GM23338 (cell line): ENCODE measurements around the gene BAD. TPM values are rescaled to one million over a fixed set of nuclear protein-coding genes. Genes with fewer than 3 reads are reported as not detected.

Experiments
- ATAC-seq: fragments of 200-7000 bp; cut with Tn5 transposase; 3 replicates; pipeline ENCODE4 v1.9.1; 2020
- DNase-seq: peaks from one replicate; pipeline ENCODE4 v3.0.0-alpha.2; 2015; ENCODE audit warnings: low spot score
- H2AFZ ChIP-seq: fragments of 200-600 bp; sonication (generic); 2 replicates; pipeline ENCODE4 v1.8.0; 2016; ENCODE audit warnings: antibody characterized with exemption, mild to moderate bottlenecking, moderate library complexity
- H3F3A ChIP-seq: fragments of 200-600 bp; sonication (generic); replicated peaks from 2 replicates; pipeline ENCODE4 v1.8.0; 2017; ENCODE audit warnings: antibody characterized with exemption, mixed run types, low read depth
- H3K27ac ChIP-seq: fragments of 200-600 bp; sonication (generic); 2 replicates; pipeline ENCODE4 v1.6.1; 2016; ENCODE audit warnings: low read depth
- H3K27me3 ChIP-seq: fragments of 200-600 bp; sonication (generic); 2 replicates; pipeline ENCODE4 v1.8.0; 2016; ENCODE audit warnings: mild to moderate bottlenecking, mixed run types, moderate library complexity; ENCODE audit not compliant: insufficient read depth
- H3K36me3 ChIP-seq: fragments of 200-600 bp; sonication (generic); 2 replicates; pipeline ENCODE4 v1.8.0; 2016; ENCODE audit warnings: mild to moderate bottlenecking; ENCODE audit not compliant: insufficient read depth
- H3K4me1 ChIP-seq: fragments of 200-600 bp; sonication (generic); 2 replicates; pipeline ENCODE4 v1.8.0; 2016; ENCODE audit warnings: mild to moderate bottlenecking, moderate library complexity; ENCODE audit not compliant: insufficient read depth
- H3K4me2 ChIP-seq: fragments of 200-600 bp; sonication (generic); 2 replicates; pipeline ENCODE4 v1.7.1; 2017; ENCODE audit warnings: mixed run types
- H3K4me3 ChIP-seq: fragments of 200-600 bp; sonication (generic); 2 replicates; pipeline ENCODE4 v1.6.1; 2016; ENCODE audit warnings: mixed run types
- H3K79me2 ChIP-seq: fragments of 200-600 bp; sonication (generic); replicated peaks from 2 replicates; pipeline ENCODE4 v1.8.0; 2017; ENCODE audit warnings: mild to moderate bottlenecking; ENCODE audit not compliant: insufficient read depth
- H3K9me2 ChIP-seq: fragments of 200-600 bp; sonication (generic); 2 replicates; pipeline ENCODE4 v1.8.0; 2017; ENCODE audit not compliant: insufficient read depth
- H4K20me1 ChIP-seq: fragments of 200-600 bp; sonication (generic); replicated peaks from 2 replicates; pipeline ENCODE4 v1.8.0; 2017; ENCODE audit warnings: mild to moderate bottlenecking; ENCODE audit not compliant: insufficient read depth
- H3K27ac Mint-ChIP-seq: 2 replicates; pipeline ENCODE4 v1.8.0; 2020; ENCODE audit warnings: inconsistent platforms, mild to moderate bottlenecking, moderate library complexity, mixed read lengths
- H3K27me3 Mint-ChIP-seq: 3 replicates; pipeline ENCODE4 v1.8.0; 2022; ENCODE audit warnings: low read depth, mild to moderate bottlenecking, moderate library complexity, mixed read lengths, inconsistent platforms; ENCODE audit not compliant: insufficient read depth, poor library complexity
- H3K36me3 Mint-ChIP-seq: 3 replicates; pipeline ENCODE4 v1.8.0; 2021; ENCODE audit warnings: low read depth, mild to moderate bottlenecking, inconsistent platforms, moderate library complexity, mixed read lengths
- H3K4me1 Mint-ChIP-seq: 3 replicates; pipeline ENCODE4 v1.8.0; 2020; ENCODE audit warnings: mild to moderate bottlenecking, inconsistent platforms, mixed read lengths
- H3K4me3 Mint-ChIP-seq: 3 replicates; pipeline ENCODE4 v1.8.0; 2021; ENCODE audit warnings: moderate library complexity, mild to moderate bottlenecking, inconsistent platforms, mixed read lengths
- H3K9me3 Mint-ChIP-seq: 3 replicates; pipeline ENCODE4 v1.8.0; 2020; ENCODE audit warnings: moderate library complexity, mild to moderate bottlenecking, inconsistent platforms, mixed read lengths
- EZH2 ChIP-seq: fragments of 200-600 bp; sonication (generic); IDR thresholded peaks from one replicate; pipeline ENCODE4 v1.8.0; 2017; ENCODE audit warnings: antibody characterized with exemption, mild to moderate bottlenecking, low read depth; ENCODE audit not compliant: unreplicated experiment
- EZH2phosphoT487 ChIP-seq: fragments of 200-600 bp; sonication (generic); IDR thresholded peaks from one replicate; pipeline ENCODE4 v1.8.1; 2018; ENCODE audit warnings: antibody characterized with exemption; ENCODE audit not compliant: unreplicated experiment
- NANOG ChIP-seq: IDR thresholded peaks from 2 replicates; pipeline ENCODE4 v1.6.1; 2016; ENCODE audit warnings: antibody characterized with exemption, borderline replicate concordance
- POLR2AphosphoS5 ChIP-seq: IDR thresholded peaks from 2 replicates; pipeline ENCODE4 v1.6.1; 2016; ENCODE audit warnings: antibody characterized with exemption, low read depth
- ZNF114 ChIP-seq: fragments of 250-450 bp; sonication (Bioruptor Pico); IDR thresholded peaks from 2 replicates; pipeline ENCODE4 v1.5.0; 2020; ENCODE audit warnings: mild to moderate bottlenecking, moderate library complexity
- ZNF331 ChIP-seq: fragments of 250-450 bp; sonication (Bioruptor Pico); IDR thresholded peaks from 2 replicates; pipeline ENCODE4 v1.5.0; 2020; ENCODE audit warnings: low read depth, mild to moderate bottlenecking, moderate library complexity
- polyA plus RNA-seq: library from polyadenylated mRNA; unstranded; fragments of >200 nt; fragmentation: Nextera tagmentation; extraction: Ambion mirVana; gene quantifications from 2 replicates; pipeline ENCODE4 v1.2.1, GENCODE V29; 2016
- total RNA-seq: library from RNA; depleted of rRNA; stranded (reverse); fragments of >200 nt; shearing (Covaris generic); gene quantifications from 2 replicates; pipeline ENCODE4 v1.2.3, GENCODE V29; 2014
- TF ChIP-seq, protein P1 (sequence below), 2 experiments: fragments of 200-600 bp in 1 of 2; sonication (generic) in 1 of 2; conservative IDR thresholded peaks; 2 replicates each; pipeline versions ENCODE4 v1.5.1 to v1.6.1; 2016 to 2017; ENCODE audit warnings: antibody characterized with exemption in 2 of 2, low read depth in 2 of 2, mild to moderate bottlenecking in 2 of 2, moderate library complexity in 1 of 2

BAD gene
- total and polyA plus RNA-seq, 2 experiments from 2014 or later = 46.3 to 46.4 TPM

- Histone ChIP-seq H3K9me2 (no peaks in the 10 kb centered on the region), H3K4me3 (peak overlapping the region; percentile 73), H3K27me3 (no peaks in the 10 kb centered on the region), H2AFZ (no peak overlapping the region), H3K4me1 (peaks cover 11% of the 10 kb centered on the region; the same call in 1 of the 2 replicates), H3K27ac (peak overlapping the region; percentile 81), H3F3A (peaks cover 31% of the 10 kb centered on the region), H3K4me2 (peak overlapping the region; percentile 94), H3K36me3 (no peaks in the 10 kb centered on the region), H4K20me1 (no peaks in the 10 kb centered on the region), H3K79me2 (no peaks in the 10 kb centered on the region)
- ATAC-seq (peak; percentile 13), DNase-seq (peak; percentile 53)
- H3K9me3 Mint-ChIP-seq = peaks cover 3% of the 10 kb centered on the region; the same call in 2 of the 3 replicates
- H3K27ac Mint-ChIP-seq = peak overlapping the region; percentile 73
- H3K4me1 Mint-ChIP-seq = peaks cover 23% of the 10 kb centered on the region
- H3K36me3 Mint-ChIP-seq = peaks cover 31% of the 10 kb centered on the region
- peaks cover 23% of the 10 kb centered on the region for H3K27me3 Mint-ChIP-seq
- H3K4me3 Mint-ChIP-seq = peak overlapping the region; percentile 94
- TF ChIP-seq ZNF331 (CRISPR knock-in tag) (no peak), ZNF114 (CRISPR knock-in tag) (no peak), EZH2 (no peak)
- TF ChIP-seq, protein P1, sequence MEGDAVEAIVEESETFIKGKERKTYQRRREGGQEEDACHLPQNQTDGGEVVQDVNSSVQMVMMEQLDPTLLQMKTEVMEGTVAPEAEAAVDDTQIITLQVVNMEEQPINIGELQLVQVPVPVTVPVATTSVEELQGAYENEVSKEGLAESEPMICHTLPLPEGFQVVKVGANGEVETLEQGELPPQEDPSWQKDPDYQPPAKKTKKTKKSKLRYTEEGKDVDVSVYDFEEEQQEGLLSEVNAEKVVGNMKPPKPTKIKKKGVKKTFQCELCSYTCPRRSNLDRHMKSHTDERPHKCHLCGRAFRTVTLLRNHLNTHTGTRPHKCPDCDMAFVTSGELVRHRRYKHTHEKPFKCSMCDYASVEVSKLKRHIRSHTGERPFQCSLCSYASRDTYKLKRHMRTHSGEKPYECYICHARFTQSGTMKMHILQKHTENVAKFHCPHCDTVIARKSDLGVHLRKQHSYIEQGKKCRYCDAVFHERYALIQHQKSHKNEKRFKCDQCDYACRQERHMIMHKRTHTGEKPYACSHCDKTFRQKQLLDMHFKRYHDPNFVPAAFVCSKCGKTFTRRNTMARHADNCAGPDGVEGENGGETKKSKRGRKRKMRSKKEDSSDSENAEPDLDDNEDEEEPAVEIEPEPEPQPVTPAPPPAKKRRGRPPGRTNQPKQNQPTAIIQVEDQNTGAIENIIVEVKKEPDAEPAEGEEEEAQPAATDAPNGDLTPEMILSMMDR (conservative IDR thresholded peaks at IDR 0.05; ENCODE audit: low read depth in 2 of 2) = 0 out of 4 replicates have a peak, but pooled peaks of 1 of the 2 experiments have one; percentile 6
Measured at GRCh38 chr11:64268893-64269539, 15.4 kb downstream of the BAD start.

DNA sequence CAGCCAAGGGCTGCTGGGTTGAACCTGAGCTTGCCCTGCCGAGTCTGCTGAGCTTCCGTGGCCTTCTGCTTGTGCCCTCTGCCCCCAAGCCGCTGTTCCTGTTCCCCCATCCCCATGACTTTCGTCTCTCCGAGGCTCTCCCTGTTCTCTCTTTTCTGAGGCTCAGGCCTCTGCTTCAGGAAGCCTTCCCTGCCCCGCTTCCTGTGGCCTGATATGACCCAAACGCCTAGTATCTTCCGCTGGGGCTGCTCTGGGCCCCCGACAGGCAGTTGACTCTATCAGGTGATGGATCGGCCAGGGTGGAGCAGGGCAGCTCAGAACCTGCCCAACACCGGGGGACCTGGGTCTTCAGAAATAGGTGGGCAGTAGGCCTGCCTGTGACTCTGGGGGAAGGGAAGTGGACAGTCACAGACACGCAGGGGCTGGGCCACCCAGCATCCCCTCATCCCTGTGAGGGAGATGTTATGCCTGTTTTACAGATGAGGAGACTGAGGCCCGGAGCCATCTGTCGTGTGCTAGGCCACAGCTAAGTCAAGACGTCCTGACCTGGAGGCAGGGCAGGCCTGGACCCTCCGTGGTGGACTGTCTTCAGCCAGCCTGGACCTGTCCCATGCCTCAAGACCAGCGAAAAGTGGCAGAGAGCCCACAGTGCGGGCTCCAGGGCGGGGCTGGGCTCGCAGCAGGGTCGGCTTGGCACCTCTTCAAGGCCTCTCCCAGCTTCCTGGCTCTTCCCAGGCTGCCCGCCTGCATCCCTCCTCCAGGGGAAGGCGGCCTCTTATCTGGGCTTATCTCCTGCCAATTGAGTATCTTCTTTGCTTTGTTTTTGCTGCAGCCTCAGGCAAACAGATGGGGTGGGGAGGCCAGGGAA, 16.2 kb downstream of the BAD start:
- Histone ChIP-seq H4K20me1 (no peaks in the 10 kb centered on the region), H3K27ac (peak overlapping the region; percentile 81), H3K36me3 (no peaks in the 10 kb centered on the region; the same call in 1 of the 2 replicates), H3F3A (peaks cover 33% of the 10 kb centered on the region), H2AFZ (no peak overlapping the region), H3K4me3 (peak overlapping the region; percentile 73), H3K79me2 (no peaks in the 10 kb centered on the region), H3K4me1 (peaks cover 11% of the 10 kb centered on the region; the same call in 1 of the 2 replicates), H3K4me2 (peak overlapping the region; percentile 94), H3K9me2 (no peaks in the 10 kb centered on the region), H3K27me3 (no peaks in the 10 kb centered on the region)
- Mint-ChIP-seq H3K36me3 (peaks cover 37% of the 10 kb centered on the region), H3K9me3 (peaks cover 3% of the 10 kb centered on the region; the same call in 2 of the 3 replicates), H3K27me3 (peaks cover 23% of the 10 kb centered on the region), H3K4me1 (peaks cover 23% of the 10 kb centered on the region), H3K4me3 (peak overlapping the region; percentile 94), H3K27ac (peak overlapping the region; percentile 73; the same call in 1 of the 2 replicates)
- DNase-seq (no peak), ATAC-seq (no peak)
- TF ChIP-seq ZNF331 (CRISPR knock-in tag) = no peak
- TF ChIP-seq, protein P1 (conservative IDR thresholded peaks at IDR 0.05; ENCODE audit: low read depth in 2 of 2) = no peak
- no peak for TF ChIP-seq NANOG
- TF ChIP-seq POLR2AphosphoS5 = no peak
- no peak for TF ChIP-seq EZH2phosphoT487
- no peak for TF ChIP-seq ZNF114 (CRISPR knock-in tag)
- TF ChIP-seq EZH2 = no peak
